PC-3 (cell line): ENCODE results near the gene SNX9. TPM values are rescaled to one million over a fixed set of nuclear protein-coding genes. Genes with fewer than 3 reads are reported as not detected.

Experiments
- ATAC-seq: fragments of 200-7000 bp; cut with Tn5 transposase; 2 replicates; pipeline ENCODE4 v1.9.1; 2020; ENCODE audit warnings: mild to moderate bottlenecking, moderate library complexity
- BruUV-seq: library from RNA; stranded (reverse); fragments of 400-500 nt; replicated peaks from 2 replicates; lab custom pipeline; 2021; lab: Mats Ljungman, UMichigan
- CTCF ChIA-PET: fragments of 300-600 bp; sonication (Branson Sonifier 250); formaldehyde crosslinking; loops from one replicate; lab custom pipeline; 2022; ENCODE audit warnings: antibody characterized with exemption; lab: Charles Lee
- POLR2A ChIA-PET: fragments of 300-600 bp; sonication (Branson Sonifier 250); formaldehyde crosslinking; loops from one replicate; lab custom pipeline; 2022; ENCODE audit warnings: antibody characterized with exemption; ENCODE audit not compliant: unreplicated experiment; lab: Charles Lee
- DNase-seq: peaks from one replicate; pipeline ENCODE4 v3.0.0-alpha.2; 2015
- H2AFZ ChIP-seq: fragments of 300-600 bp; sonication (generic); 2 replicates; pipeline ENCODE4 v1.6.0; 2016; ENCODE audit warnings: antibody characterized with exemption, low read length
- H3F3A ChIP-seq: fragments of 300-600 bp; sonication (generic); one replicate; pipeline ENCODE4 v1.6.0; 2017; ENCODE audit warnings: antibody characterized with exemption, low read length, control low read depth, mild to moderate bottlenecking; ENCODE audit not compliant: unreplicated experiment
- H3K27ac ChIP-seq: fragments of 300-600 bp; sonication (generic); 2 replicates; pipeline ENCODE4 v1.5.1; 2016; ENCODE audit warnings: mild to moderate bottlenecking, low read length
- H3K27me3 ChIP-seq: fragments of 300-600 bp; sonication (generic); 2 replicates; pipeline ENCODE4 v1.6.1; 2016; ENCODE audit warnings: low read length, mixed read lengths
- H3K36me3 ChIP-seq: fragments of 300-600 bp; sonication (generic); 2 replicates; pipeline ENCODE4 v1.6.1; 2016; ENCODE audit warnings: low read depth, mixed run types, low read length, mixed read lengths
- H3K4me1 ChIP-seq: fragments of 300-600 bp; sonication (generic); 2 replicates; pipeline ENCODE4 v1.5.1; 2016; ENCODE audit warnings: low read length; ENCODE audit not compliant: insufficient read depth
- H3K4me2 ChIP-seq: fragments of 300-600 bp; sonication (generic); 2 replicates; pipeline ENCODE4 v1.6.0; 2016; ENCODE audit warnings: low read length
- H3K4me3 ChIP-seq: fragments of 300-600 bp; sonication (generic); 2 replicates; pipeline ENCODE4 v1.5.1; 2016; ENCODE audit warnings: mild to moderate bottlenecking, low read length, mixed read lengths
- H3K79me2 ChIP-seq: fragments of 300-600 bp; sonication (generic); 2 replicates; pipeline ENCODE4 v1.6.1; 2017; ENCODE audit warnings: low read length, mixed read lengths
- H3K9ac ChIP-seq: fragments of 300-600 bp; sonication (generic); 2 replicates; pipeline ENCODE4 v1.6.0; 2016; ENCODE audit warnings: mild to moderate bottlenecking, low read length
- H3K9me2 ChIP-seq: fragments of 300-600 bp; sonication (generic); replicated peaks from 2 replicates; pipeline ENCODE4 v1.6.1; 2016; ENCODE audit warnings: mixed run types, low read length, mixed read lengths
- H3K9me3 ChIP-seq: fragments of 300-600 bp; sonication (generic); 2 replicates; pipeline ENCODE4 v1.6.1; 2016; ENCODE audit warnings: low read length, mixed read lengths
- H4K20me1 ChIP-seq: fragments of 300-600 bp; sonication (generic); 2 replicates; pipeline ENCODE4 v1.6.1; 2016; ENCODE audit warnings: low read length, mixed read lengths
- CTCF ChIP-seq: fragments of 300-600 bp; sonication (generic); conservative IDR thresholded peaks from 2 replicates; pipeline ENCODE4 v1.5.1; 2017; ENCODE audit warnings: antibody characterized with exemption, low read depth, mild to moderate bottlenecking, low read length
- EZH2 ChIP-seq: fragments of 300-600 bp; sonication (generic); IDR thresholded peaks from one replicate; pipeline ENCODE4 v1.6.1; 2017; ENCODE audit warnings: antibody characterized with exemption, mild to moderate bottlenecking, low read length; ENCODE audit not compliant: unreplicated experiment
- EZH2phosphoT487 ChIP-seq: fragments of 300-600 bp; sonication (generic); IDR thresholded peaks from 2 replicates; pipeline ENCODE4 v1.6.1; 2018; ENCODE audit warnings: mild to moderate bottlenecking, antibody characterized with exemption, low read length, borderline replicate concordance
- intact Hi-C: fragments of 100-400 bp; cut with micrococcal nuclease; formaldehyde crosslinking; loops from 2 replicates; pipeline ENCODE4 v1.9.0; 2023
- total RNA-seq: library from RNA; depleted of rRNA; stranded (reverse); fragments of >200 nt; gene quantifications from 2 replicates; pipeline ENCODE4 v1.2.3, GENCODE V29; 2014

Gene SNX9
- total RNA-seq, 1 experiment from 2014 or later, result 18.0 TPM

- Histone ChIP-seq H3K9me2 (no peaks in the 10 kb centered on the region), H3K4me3 (no peak overlapping the region), H4K20me1 (no peaks in the 10 kb centered on the region), H3K9ac (no peak overlapping the region), H3K27me3 (no peaks in the 10 kb centered on the region), H3K36me3 (no peaks in the 10 kb centered on the region), H2AFZ (no peak overlapping the region), H3K4me1 (peaks cover 13% of the 10 kb centered on the region), H3K9me3 (no peaks in the 10 kb centered on the region), H3F3A (no peaks in the 10 kb centered on the region), H3K4me2 (no peak overlapping the region), H3K27ac (no peak overlapping the region), H3K79me2 (no peaks in the 10 kb centered on the region)
- intact Hi-C loops, result no loop called here
- no TSS peak for BruUV-seq
- DNase-seq (no peak), ATAC-seq (no peak)
- TF ChIP-seq CTCF (no peak), EZH2phosphoT487 (no peak), EZH2 (no peak)
- ChIA-PET CTCF (no interaction called here), POLR2A (no interaction called here)
Observed at GRCh38 chr6:157811476-157812173, 11.4 kb upstream of the SNX9 start.

- H3K27ac ChIP-seq, result no peak overlapping the region
- no peak for TF ChIP-seq EZH2phosphoT487
- TF ChIP-seq EZH2, result no peak
- no peak for TF ChIP-seq CTCF
- no peak overlapping the region for H3K4me3 ChIP-seq
Observed at GRCh38 chr6:157812425-157813171, 10.4 kb upstream of the SNX9 start.

GRCh38 chr6:157813191-157813590 lies 9.9 kb upstream of the SNX9 start:
- intact Hi-C loops, result no loop called here
- Histone ChIP-seq H4K20me1 (no peaks in the 10 kb centered on the region), H3K9me3 (no peaks in the 10 kb centered on the region), H3K27me3 (no peaks in the 10 kb centered on the region), H3K9ac (no peak overlapping the region), H3K36me3 (no peaks in the 10 kb centered on the region), H3K4me2 (no peak overlapping the region), H3K4me1 (peaks cover 13% of the 10 kb centered on the region), H2AFZ (no peak overlapping the region), H3K27ac (peak overlapping the region; percentile 46), H3K79me2 (no peaks in the 10 kb centered on the region), H3F3A (no peaks in the 10 kb centered on the region), H3K9me2 (no peaks in the 10 kb centered on the region), H3K4me3 (no peak overlapping the region)
- ATAC-seq (no peak), DNase-seq (no peak)
- ChIA-PET POLR2A (no interaction called here), CTCF (no interaction called here)
- TF ChIP-seq CTCF (no peak), EZH2 (no peak), EZH2phosphoT487 (no peak)
- no TSS peak for BruUV-seq

More at GRCh38 chr6:157812425-157813171, 10.4 kb upstream of the SNX9 start:
- H3K4me2 ChIP-seq, result no peak overlapping the region
- POLR2A ChIA-PET, result no interaction called here
- H2AFZ ChIP-seq, result no peak overlapping the region
- H3K4me1 ChIP-seq, result peaks cover 13% of the 10 kb centered on the region
- H3K27me3 ChIP-seq, result no peaks in the 10 kb centered on the region
- CTCF ChIA-PET, result no interaction called here
- no peak overlapping the region for H3K9ac ChIP-seq
- no TSS peak for BruUV-seq
- no peak for DNase-seq
- H4K20me1 ChIP-seq, result no peaks in the 10 kb centered on the region
- H3K9me3 ChIP-seq, result no peaks in the 10 kb centered on the region
- no peaks in the 10 kb centered on the region for H3F3A ChIP-seq
- no peaks in the 10 kb centered on the region for H3K79me2 ChIP-seq
- no peaks in the 10 kb centered on the region for H3K36me3 ChIP-seq
- intact Hi-C loops, result no loop called here
- no peaks in the 10 kb centered on the region for H3K9me2 ChIP-seq
- no peak for ATAC-seq
